Subcutaneous abdominal adipose tissue (tissue), 5 donors: ENCODE results near the gene TBL1X.

Experiments used
- H3K27ac ChIP-seq: one replicate; pipeline ENCODE4 v1.7.0; 2013; ENCODE audit warnings: low read depth, mild to moderate bottlenecking, inconsistent platforms, low read length, moderate library complexity
- H3K27me3 ChIP-seq, 5 donors: one replicate each; pipeline ENCODE4 v1.7.0; 2013; ENCODE audit warnings: low read length in 5 of 5, inconsistent platforms in 1 of 5; ENCODE audit not compliant: control insufficient read depth in 5 of 5, insufficient read depth in 4 of 5
- H3K36me3 ChIP-seq, 5 donors: one replicate each; pipeline ENCODE4 v1.7.0; 2013; ENCODE audit warnings: low read length in 5 of 5; ENCODE audit not compliant: control insufficient read depth in 5 of 5, insufficient read depth in 5 of 5
- H3K4me1 ChIP-seq, 5 donors: one replicate each; pipeline ENCODE4 v1.7.0; 2013; ENCODE audit warnings: low read length in 5 of 5, mild to moderate bottlenecking in 3 of 5, moderate library complexity in 1 of 5; ENCODE audit not compliant: control insufficient read depth in 5 of 5, insufficient read depth in 5 of 5
- H3K4me3 ChIP-seq, 5 donors: one replicate each; pipeline ENCODE4 v1.7.0; 2013; ENCODE audit warnings: low read length in 5 of 5, low read depth in 1 of 5
- H3K9ac ChIP-seq, 5 donors: one replicate each; pipeline ENCODE4 v1.7.0; 2013; ENCODE audit warnings: low read length in 5 of 5, mild to moderate bottlenecking in 4 of 5, moderate library complexity in 3 of 5
- H3K9me3 ChIP-seq, 5 donors: one replicate each; pipeline ENCODE4 v1.7.0; 2013; ENCODE audit warnings: low read length in 5 of 5; ENCODE audit not compliant: control insufficient read depth in 5 of 5
- donor health status: healthy.
- donor health status: healthy.
- donor health status: healthy.
- donor health status: healthy.
- donor health status: healthy.

The TBL1X gene

GRCh38 chrX:9677098-9677739, 212.4 kb downstream of the TBL1X start:
- Histone ChIP-seq H3K9ac (no peak overlapping the region), H3K36me3 (no peaks in the 10 kb centered on the region), H3K27ac (no peak overlapping the region), H3K9me3 (peaks cover 0 to 10% (median 0%) of the 10 kb centered on the region in 5 donors), H3K4me1 (peaks cover 0 to 5% (median 0%) of the 10 kb centered on the region in 5 donors), H3K4me3 (no peak overlapping the region), H3K27me3 (peaks cover 0 to 4% (median 0%) of the 10 kb centered on the region in 5 donors)

- H3K4me1 ChIP-seq = peaks cover 0 to 5% (median 0%) of the 10 kb centered on the region in 5 donors
- H3K27me3 ChIP-seq = peaks cover 0 to 14% (median 0%) of the 10 kb centered on the region in 5 donors
- no peak overlapping the region for H3K9ac ChIP-seq
- no peak overlapping the region for H3K4me3 ChIP-seq
- H3K9me3 ChIP-seq = peaks cover 0 to 10% (median 0%) of the 10 kb centered on the region in 5 donors
- no peak overlapping the region for H3K27ac ChIP-seq
- H3K36me3 ChIP-seq = peaks cover 0 to 2% (median 0%) of the 10 kb centered on the region in 5 donors
These were observed 213.5 kb downstream of the TBL1X start for GRCh38 chrX:9678215-9678965.

GRCh38 chrX:9681011-9681410, 216.2 kb downstream of the TBL1X start:
- Histone ChIP-seq H3K27ac (no peak overlapping the region), H3K4me1 (peaks cover 0 to 5% (median 0%) of the 10 kb centered on the region in 5 donors), H3K36me3 (peaks cover 0 to 8% (median under 1%) of the 10 kb centered on the region in 5 donors), H3K9ac (no peak overlapping the region), H3K4me3 (no peak overlapping the region), H3K27me3 (peaks cover 0 to 14% (median 5%) of the 10 kb centered on the region in 5 donors), H3K9me3 (peaks cover 0 to 9% (median 0%) of the 10 kb centered on the region in 5 donors)

GRCh38 chrX:9681422-9681821, 216.6 kb downstream of the TBL1X start:
- Histone ChIP-seq H3K36me3 (peaks cover 0 to 8% (median 3%) of the 10 kb centered on the region in 5 donors), H3K9me3 (peaks cover 0 to 5% (median 0%) of the 10 kb centered on the region in 5 donors), H3K4me3 (no peak overlapping the region), H3K27ac (no peak overlapping the region), H3K9ac (no peak overlapping the region), H3K4me1 (peaks cover 0 to 5% (median 0%) of the 10 kb centered on the region in 5 donors), H3K27me3 (peaks cover 0 to 14% (median 5%) of the 10 kb centered on the region in 5 donors)

GRCh38 chrX:9682456-9682855, 217.6 kb downstream of the TBL1X start:
- Histone ChIP-seq H3K9ac (no peak overlapping the region), H3K27me3 (peaks cover 0 to 14% (median 5%) of the 10 kb centered on the region in 5 donors), H3K9me3 (peaks cover 0 to 4% (median 0%) of the 10 kb centered on the region in 5 donors), H3K27ac (no peak overlapping the region), H3K36me3 (peaks cover 0 to 8% (median 3%) of the 10 kb centered on the region in 5 donors), H3K4me3 (no peak overlapping the region), H3K4me1 (peaks cover 0 to 3% (median 0%) of the 10 kb centered on the region in 5 donors)

GRCh38 chrX:9682861-9683260, 218.0 kb downstream of the TBL1X start:
- Histone ChIP-seq H3K4me1 (no peaks in the 10 kb centered on the region), H3K27ac (no peak overlapping the region), H3K4me3 (no peak overlapping the region), H3K27me3 (peaks cover 0 to 14% (median 5%) of the 10 kb centered on the region in 5 donors), H3K36me3 (peaks cover 0 to 8% (median 4%) of the 10 kb centered on the region in 5 donors), H3K9ac (no peak overlapping the region), H3K9me3 (peaks cover 0 to 3% (median 0%) of the 10 kb centered on the region in 5 donors)

GRCh38 chrX:9683350-9683749, 218.5 kb downstream of the TBL1X start:
- Histone ChIP-seq H3K9ac (no peak overlapping the region), H3K4me3 (no peak overlapping the region), H3K36me3 (peaks cover 0 to 11% (median 6%) of the 10 kb centered on the region in 5 donors), H3K4me1 (no peaks in the 10 kb centered on the region), H3K27ac (no peak overlapping the region), H3K27me3 (peaks cover 0 to 14% (median 5%) of the 10 kb centered on the region in 5 donors), H3K9me3 (peaks cover 0 to 3% (median 0%) of the 10 kb centered on the region in 5 donors)

- Histone ChIP-seq H3K36me3 (peaks cover 0 to 39% (median 22%) of the 10 kb centered on the region in 5 donors), H3K4me3 (no peak overlapping the region), H3K9me3 (no peaks in the 10 kb centered on the region), H3K4me1 (no peaks in the 10 kb centered on the region), H3K27me3 (peaks cover 0 to 5% (median 3%) of the 10 kb centered on the region in 5 donors), H3K27ac (no peak overlapping the region), H3K9ac (no peak overlapping the region)
These were observed 223.0 kb downstream of the TBL1X start for GRCh38 chrX:9687899-9688298.

GRCh38 chrX:9688833-9689232, 224.0 kb downstream of the TBL1X start:
- Histone ChIP-seq H3K4me1 (no peaks in the 10 kb centered on the region), H3K27me3 (peaks cover 0 to 6% (median 2%) of the 10 kb centered on the region in 5 donors), H3K9ac (no peak overlapping the region), H3K4me3 (no peak overlapping the region), H3K9me3 (no peaks in the 10 kb centered on the region), H3K36me3 (peaks cover 0 to 49% (median 28%) of the 10 kb centered on the region in 5 donors), H3K27ac (no peak overlapping the region)

- Histone ChIP-seq H3K4me3 (no peak overlapping the region), H3K9me3 (no peaks in the 10 kb centered on the region), H3K27ac (no peak overlapping the region), H3K9ac (no peak overlapping the region), H3K27me3 (peaks cover 0 to 7% (median 2%) of the 10 kb centered on the region in 5 donors), H3K4me1 (no peaks in the 10 kb centered on the region), H3K36me3 (peaks cover 0 to 51% (median 28%) of the 10 kb centered on the region in 5 donors)
These were observed 225.2 kb downstream of the TBL1X start for GRCh38 chrX:9690046-9690445.
